Mesenchymal stem cell (in vitro differentiated cells and primary cell): ENCODE data around the gene BCAP29. TPM values are rescaled to one million over a fixed set of nuclear protein-coding genes. Genes with fewer than 3 reads are reported as not detected.
"Not testable (repeated sequence)": the region's sequence is repeated elsewhere in the genome, so short reads cannot be mapped to it uniquely, and the experiment has no call there.

Experiments used
- DNase-seq: peaks from one replicate; pipeline ENCODE4 v3.0.0-alpha.2; 2013
- H2AFZ ChIP-seq: one replicate; pipeline ENCODE4 v1.6.1; 2013; ENCODE audit warnings: low read depth, mild to moderate bottlenecking, control low read depth, inconsistent platforms, low read length, moderate library complexity
- H2AK5ac ChIP-seq: 2 replicates; pipeline ENCODE4 v1.6.1; 2013; ENCODE audit warnings: low read length, moderate library complexity, mild to moderate bottlenecking, inconsistent platforms; ENCODE audit not compliant: severe bottlenecking
- H2BK120ac ChIP-seq: one replicate; pipeline ENCODE4 v1.6.1; 2013; ENCODE audit warnings: low read depth, mild to moderate bottlenecking, inconsistent platforms, low read length, moderate library complexity
- H2BK12ac ChIP-seq, 2 experiments: one replicate each; pipeline ENCODE4 v1.6.1; 2013; ENCODE audit warnings: inconsistent platforms in 2 of 2, low read length in 2 of 2, mild to moderate bottlenecking in 2 of 2, moderate library complexity in 2 of 2, control low read depth in 1 of 2
- H2BK15ac ChIP-seq: one replicate; pipeline ENCODE4 v1.6.1; 2013; ENCODE audit warnings: mild to moderate bottlenecking, low read depth, inconsistent platforms; ENCODE audit not compliant: poor library complexity, severe bottlenecking
- H2BK5ac ChIP-seq: 2 replicates; pipeline ENCODE4 v1.6.1; 2013; ENCODE audit warnings: low read depth, mild to moderate bottlenecking, low read length, control low read depth, inconsistent platforms; ENCODE audit not compliant: poor library complexity, severe bottlenecking
- H3K14ac ChIP-seq, 2 experiments: one replicate each; pipeline ENCODE4 v1.6.1; 2013; ENCODE audit warnings: inconsistent platforms in 2 of 2, low read length in 2 of 2, control low read depth in 1 of 2, mild to moderate bottlenecking in 1 of 2, moderate library complexity in 1 of 2
- H3K18ac ChIP-seq, 2 experiments: one replicate each; pipeline ENCODE4 v1.6.1; 2013; ENCODE audit warnings: inconsistent platforms in 2 of 2, low read length in 2 of 2, control low read depth in 1 of 2, low read depth in 1 of 2, mild to moderate bottlenecking in 1 of 2
- H3K23ac ChIP-seq, 2 experiments: one replicate each; pipeline ENCODE4 v1.6.1; 2013; ENCODE audit warnings: inconsistent platforms in 2 of 2, low read length in 2 of 2, mild to moderate bottlenecking in 2 of 2, moderate library complexity in 2 of 2, control low read depth in 1 of 2
- H3K27ac ChIP-seq: 2 replicates; pipeline ENCODE4 v1.5.1; 2013; ENCODE audit warnings: mild to moderate bottlenecking, moderate library complexity, low read length, control low read depth, inconsistent platforms; ENCODE audit not compliant: poor library complexity, severe bottlenecking
- H3K27me3 ChIP-seq, 2 experiments: 2 replicates each; pipeline versions ENCODE4 v1.6.1 to v1.7.0; 2013; ENCODE audit warnings: low read length in 2 of 2, mild to moderate bottlenecking in 2 of 2, moderate library complexity in 2 of 2, control low read depth in 1 of 2, inconsistent platforms in 1 of 2; ENCODE audit not compliant: control insufficient read depth in 1 of 2, insufficient read depth in 1 of 2
- H3K36me3 ChIP-seq, 2 experiments: 2 replicates each; pipeline versions ENCODE4 v1.6.1 to v1.7.0; 2013; ENCODE audit warnings: low read length in 2 of 2, control low read depth in 1 of 2, inconsistent platforms in 1 of 2, low read depth in 1 of 2, mild to moderate bottlenecking in 1 of 2; ENCODE audit not compliant: insufficient read depth in 2 of 2, control insufficient read depth in 1 of 2
- H3K4ac ChIP-seq, 2 experiments: one replicate each; pipeline ENCODE4 v1.6.1; 2013; ENCODE audit warnings: inconsistent platforms in 2 of 2, low read length in 2 of 2, mild to moderate bottlenecking in 2 of 2, moderate library complexity in 2 of 2, control low read depth in 1 of 2, low read depth in 1 of 2
- H3K4me1 ChIP-seq: 2 replicates; pipeline ENCODE4 v1.6.1; 2013; ENCODE audit warnings: low read depth, low read length, control low read depth; ENCODE audit not compliant: control insufficient read depth, insufficient read depth
- H3K4me2 ChIP-seq: 2 replicates; pipeline ENCODE4 v1.6.1; 2013; ENCODE audit warnings: low read length, mild to moderate bottlenecking, inconsistent platforms; ENCODE audit not compliant: poor library complexity, severe bottlenecking
- H3K4me3 ChIP-seq, 2 experiments: 2 replicates each; pipeline versions ENCODE4 v1.5.1 to v1.7.0; 2013; ENCODE audit warnings: low read length in 2 of 2, mild to moderate bottlenecking in 2 of 2, control low read depth in 1 of 2, low read depth in 1 of 2; ENCODE audit not compliant: insufficient read depth in 1 of 2
- H3K79me1 ChIP-seq: replicated peaks from 2 replicates; pipeline ENCODE4 v1.6.1; 2013; ENCODE audit warnings: mild to moderate bottlenecking, control low read depth, low read length, inconsistent platforms; ENCODE audit not compliant: poor library complexity, severe bottlenecking
- H3K9ac ChIP-seq: 2 replicates; pipeline ENCODE4 v1.7.0; 2013; ENCODE audit warnings: mild to moderate bottlenecking, low read length, moderate library complexity
- H3K9me3 ChIP-seq: 2 replicates; pipeline ENCODE4 v1.7.0; 2013; ENCODE audit warnings: mild to moderate bottlenecking, low read length; ENCODE audit not compliant: control insufficient read depth
- H4K8ac ChIP-seq: one replicate; pipeline ENCODE4 v1.6.1; 2013; ENCODE audit warnings: inconsistent platforms, mild to moderate bottlenecking, low read length, moderate library complexity
- H4K91ac ChIP-seq: one replicate; pipeline ENCODE4 v1.6.1; 2013; ENCODE audit warnings: mild to moderate bottlenecking, low read length, inconsistent platforms
- WGBS: methylation state at CpG from one replicate; pipeline ENCODE4 v1.1.7; 2013; ENCODE audit warnings: mixed read lengths; 5-methylcytosine and 5-hydroxymethylcytosine counted together
- polyA plus RNA-seq, 2 experiments: library from polyadenylated mRNA; stranded (reverse); fragments of 200-250 nt; gene quantifications; one replicate each; pipeline ENCODE4 v1.2.3, GENCODE V29; 2013

BCAP29 gene, protein sequence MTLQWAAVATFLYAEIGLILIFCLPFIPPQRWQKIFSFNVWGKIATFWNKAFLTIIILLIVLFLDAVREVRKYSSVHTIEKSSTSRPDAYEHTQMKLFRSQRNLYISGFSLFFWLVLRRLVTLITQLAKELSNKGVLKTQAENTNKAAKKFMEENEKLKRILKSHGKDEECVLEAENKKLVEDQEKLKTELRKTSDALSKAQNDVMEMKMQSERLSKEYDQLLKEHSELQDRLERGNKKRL
- polyA plus RNA-seq (2013, experiment 1 of 2) = 57.1 TPM
- polyA plus RNA-seq (2013, experiment 2 of 2) = 55.8 TPM

DNA sequence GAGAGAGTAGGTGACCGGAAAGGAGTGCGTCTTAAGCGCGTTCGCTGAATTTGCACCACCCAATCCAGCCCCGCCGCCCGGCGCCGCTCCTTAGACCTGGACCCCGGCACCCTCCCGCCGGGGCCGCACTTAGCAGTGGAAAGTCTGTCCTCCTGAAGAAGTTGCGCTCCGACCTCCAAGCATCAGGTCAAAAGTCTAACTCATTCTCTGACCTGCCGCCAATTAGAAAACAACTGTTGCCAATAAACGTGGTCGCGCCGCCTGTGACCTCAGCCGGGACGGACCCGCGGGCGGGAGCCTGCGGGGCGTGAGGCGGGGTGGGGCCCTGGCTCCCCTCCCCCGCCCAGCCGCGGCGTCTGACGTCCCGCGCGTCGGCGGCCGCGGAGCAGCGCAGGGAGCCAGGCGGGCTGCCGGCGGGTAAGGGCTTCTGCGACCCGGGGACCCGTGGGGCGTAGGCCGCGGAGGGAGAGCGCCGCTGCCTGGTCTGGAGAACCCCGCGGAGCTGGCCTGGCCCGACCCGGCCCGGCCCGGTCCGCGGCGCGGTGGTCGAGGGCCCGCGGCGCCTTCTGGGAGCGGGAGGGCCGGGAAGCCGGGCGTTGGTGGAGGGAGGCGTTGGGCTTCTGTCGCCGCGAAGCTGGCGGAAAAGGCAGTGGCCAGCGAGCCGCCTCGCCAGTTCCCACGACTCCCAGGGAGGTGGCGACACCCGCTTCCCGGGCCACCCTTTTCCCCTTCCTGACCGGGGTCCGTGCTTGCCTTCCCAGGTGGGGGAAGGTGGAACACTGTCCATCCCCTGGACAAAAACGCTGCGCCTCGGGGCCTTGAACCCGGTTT lies at the start of gene BCAP29:
BCAP29 (plus strand) TSS at position 362 of the 831 bp plus-strand sequence. CDS start 527 bp downstream, outside the sequence.
- Histone ChIP-seq H3K14ac (peak within 1 kb of the TSS in 1 of 2 experiments; percentile 39), H3K4ac (peak within 1 kb of the TSS; percentile 74 to 75), H2BK120ac (peak within 1 kb of the TSS; percentile 95), H2AK5ac (no peak within 1 kb of the TSS), H3K4me1 (no peaks in the 10 kb centered on the region), H2AFZ (peak within 1 kb of the TSS; percentile 68), H3K18ac (peak within 1 kb of the TSS; percentile 88 to 92), H4K8ac (peak within 1 kb of the TSS; percentile 85), H3K4me3 (peak within 1 kb of the TSS; percentile 86 to 96), H2BK12ac (peak within 1 kb of the TSS; percentile 39 to 45), H4K91ac (peak within 1 kb of the TSS; percentile 80), H2BK5ac (no peak within 1 kb of the TSS), H3K4me2 (peak within 1 kb of the TSS; percentile 73), H3K9me3 (no peaks in the 10 kb centered on the region), H2BK15ac (peak within 1 kb of the TSS; percentile 94), H3K79me1 (peaks cover 15% of the 10 kb centered on the region), H3K27me3 (no peaks in the 10 kb centered on the region), H3K9ac (peak within 1 kb of the TSS; percentile 96), H3K23ac (peak within 1 kb of the TSS in 1 of 2 experiments; percentile 40), H3K36me3 (peaks cover 7 to 31% of the 10 kb centered on the region in 2 experiments), H3K27ac (peak within 1 kb of the TSS; percentile 23)
- DNase-seq = peak; percentile 78
- under 1% methylated on average over 55 of the region's 89 CpGs for WGBS

DNA sequence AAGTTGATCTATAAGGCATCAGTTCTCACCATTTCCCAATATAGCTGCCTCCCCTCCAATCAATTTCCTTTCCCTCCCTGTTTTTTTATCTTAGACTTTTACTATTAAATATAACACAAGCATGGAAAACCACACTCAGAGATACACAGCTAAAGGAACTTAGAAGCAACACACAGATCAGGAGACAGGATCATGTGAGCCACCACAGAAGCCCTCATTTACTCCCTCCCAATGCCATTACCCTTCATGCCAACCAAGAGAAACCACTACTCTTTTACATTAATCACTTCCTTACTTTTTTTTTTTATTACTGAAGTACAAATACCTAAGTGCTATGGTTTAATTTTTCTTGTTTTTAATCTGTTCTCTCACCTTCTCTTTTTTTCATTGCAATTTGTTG lies 49.3 kb upstream of the BCAP29 start:
- Histone ChIP-seq H3K27me3 (no peaks in the 10 kb centered on the region), H3K14ac (no peak overlapping the region), H2BK15ac (no peak overlapping the region), H3K23ac (no peak overlapping the region), H3K4me1 (no peaks in the 10 kb centered on the region), H2AFZ (no peak overlapping the region), H4K91ac (no peak overlapping the region), H3K9me3 (no peaks in the 10 kb centered on the region), H3K4me3 (no peak overlapping the region), H3K36me3 (peaks cover 0 to 10% of the 10 kb centered on the region in 2 experiments), H4K8ac (no peak overlapping the region), H3K4ac (no peak overlapping the region), H3K27ac (no peak overlapping the region), H2BK120ac (no peak overlapping the region), H3K9ac (no peak overlapping the region), H3K18ac (no peak overlapping the region), H2BK12ac (no peak overlapping the region), H2BK5ac (no peak overlapping the region), H2AK5ac (no peak overlapping the region), H3K79me1 (peaks cover 15% of the 10 kb centered on the region), H3K4me2 (no peak overlapping the region)
- no peak for DNase-seq

DNA sequence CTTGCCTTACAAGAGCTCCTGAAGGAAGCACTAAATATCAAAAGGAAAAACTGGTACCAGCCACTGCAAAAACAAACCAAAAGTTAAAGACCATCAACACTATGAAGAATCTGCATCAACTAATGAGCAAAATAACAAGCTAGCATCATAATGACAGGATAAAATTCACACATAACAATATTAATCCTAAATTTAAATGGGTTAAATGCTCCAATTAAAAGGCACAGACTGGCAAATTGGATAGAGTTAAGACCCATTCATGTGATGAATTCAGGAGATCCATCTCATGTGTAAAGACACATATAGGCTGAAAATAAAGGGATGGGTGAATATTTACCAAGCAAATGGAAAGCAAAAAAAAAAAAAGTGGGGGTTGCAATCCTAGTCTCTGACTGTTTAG lies 45.9 kb upstream of the BCAP29 start:
- Histone ChIP-seq H3K4me3 (no peak overlapping the region), H2BK5ac (no peak overlapping the region)

DNA sequence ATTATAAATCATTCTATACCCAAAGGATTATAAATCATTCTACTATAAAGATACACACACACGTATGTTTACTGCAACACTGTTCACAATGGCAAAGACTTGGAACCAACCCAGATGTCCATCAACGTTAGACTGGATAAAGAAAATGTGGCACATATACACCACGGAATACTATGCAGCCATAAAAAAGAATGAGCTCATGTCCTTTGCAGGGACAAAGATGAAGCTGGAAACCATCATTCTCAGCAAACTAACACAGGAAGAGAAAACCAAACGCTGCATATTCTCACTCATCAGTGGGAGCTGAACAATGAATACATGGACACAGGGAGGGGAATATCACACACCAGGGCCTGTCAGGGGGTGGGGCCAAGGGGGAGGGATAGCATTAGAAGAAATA lies 42.8 kb upstream of the BCAP29 start:
- not testable (repeated sequence) for H2BK5ac ChIP-seq
- H3K36me3 ChIP-seq = peaks cover 0 to 23% of the 10 kb centered on the region in 2 experiments
- 95% methylated on average over 4 of the region's 4 CpGs for WGBS

More for the DNA sequence above, 45.9 kb upstream of the BCAP29 start:
- no peak overlapping the region for H3K4ac ChIP-seq
- H3K9ac ChIP-seq = no peak overlapping the region
- peaks cover 5% of the 10 kb centered on the region for H3K9me3 ChIP-seq
- no peak for DNase-seq
- no peaks in the 10 kb centered on the region for H3K4me1 ChIP-seq
- H4K8ac ChIP-seq = no peak overlapping the region
- H3K27me3 ChIP-seq = no peaks in the 10 kb centered on the region
- H3K36me3 ChIP-seq = peaks cover 0 to 13% of the 10 kb centered on the region in 2 experiments
- H3K18ac ChIP-seq = no peak overlapping the region
- peaks cover 14% of the 10 kb centered on the region for H3K79me1 ChIP-seq
- no peak overlapping the region for H3K27ac ChIP-seq
- no peak overlapping the region for H2BK12ac ChIP-seq
- no peak overlapping the region for H2BK15ac ChIP-seq
- H4K91ac ChIP-seq = no peak overlapping the region
- no peak overlapping the region for H3K4me2 ChIP-seq
- H2AK5ac ChIP-seq = no peak overlapping the region
- no peak overlapping the region for H3K14ac ChIP-seq
- H3K23ac ChIP-seq = no peak overlapping the region
- no peak overlapping the region for H2BK120ac ChIP-seq
- no peak overlapping the region for H2AFZ ChIP-seq

More for the DNA sequence above, 42.8 kb upstream of the BCAP29 start:
- not testable (repeated sequence) for H3K4ac ChIP-seq, H3K4me2 ChIP-seq, H3K9ac ChIP-seq, H3K23ac ChIP-seq, H2AK5ac ChIP-seq, H3K27ac ChIP-seq, H2BK12ac ChIP-seq, H2BK120ac ChIP-seq, H3K4me3 ChIP-seq, H4K91ac ChIP-seq, H2BK15ac ChIP-seq, H3K27me3 ChIP-seq, H3K9me3 ChIP-seq, H2AFZ ChIP-seq, DNase-seq, H3K18ac ChIP-seq, H3K4me1 ChIP-seq, H3K14ac ChIP-seq, H4K8ac ChIP-seq
- peaks cover 10% of the 10 kb centered on the region for H3K79me1 ChIP-seq
